ENCODE data around the gene ERG28. TPM values are rescaled to one million over a fixed set of nuclear protein-coding genes. Genes with fewer than 3 reads are reported as not detected.

ERG28 gene
- total and polyA plus RNA-seq, 2 of the 13 experiments (the other 11 are each of a cell fraction or from before 2014, with no cell fraction given): 27.3 to 32.3 TPM

DNA sequence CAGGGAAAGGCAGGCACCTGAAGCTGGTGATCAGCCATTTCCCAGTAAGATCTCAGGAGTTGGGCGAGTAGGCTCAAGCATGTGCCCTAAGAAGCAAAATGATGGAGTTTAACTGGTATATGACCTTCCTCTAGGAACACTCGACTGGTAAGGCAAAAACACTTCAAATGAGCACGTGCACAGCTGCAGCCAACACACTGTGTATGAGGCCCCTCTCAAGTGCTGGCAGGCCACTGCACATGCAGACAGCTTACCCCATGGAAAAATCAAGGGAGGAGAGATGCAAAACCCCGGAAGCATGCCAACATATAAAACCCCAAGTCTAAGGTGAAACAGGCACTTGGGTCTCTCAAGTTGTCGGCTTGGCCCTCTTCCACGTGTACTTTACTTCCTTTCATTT lies 39.6 kb upstream of the ERG28 start (continued):
- TF ChIP-seq ZNF20 (CRISPR knock-in tag; IDR thresholded peaks at IDR 0.05): no peak
- no peak for TF ChIP-seq ZNF674 (CRISPR knock-in tag; IDR thresholded peaks at IDR 0.05; ENCODE audit: low read depth)

DNA sequence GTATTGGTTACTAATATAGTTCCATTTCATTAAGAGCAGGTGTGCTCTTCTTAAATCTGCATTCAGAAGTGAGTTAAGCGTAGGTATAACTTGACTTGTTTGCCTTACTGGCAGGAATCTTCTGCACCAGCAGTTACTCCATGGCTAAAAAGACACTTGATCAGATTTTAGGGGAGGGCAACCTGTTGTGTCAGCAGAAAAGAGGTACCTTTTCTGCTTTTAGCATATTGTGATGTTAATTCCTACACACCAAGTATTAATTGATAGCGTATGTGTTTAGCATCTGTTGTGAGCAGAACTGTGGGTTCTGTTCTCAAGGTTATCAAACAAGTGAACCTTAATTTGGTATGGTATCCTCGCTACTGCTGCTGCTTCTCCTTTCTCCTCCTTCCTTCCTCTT lies 38.7 kb upstream of the ERG28 start:
- DNase-seq (ENCODE audit: low spot score) (no peak), FAIRE-seq (no peak), ATAC-seq (no peak)
- no peaks in the 10 kb centered on the region for H4K20me1 ChIP-seq (ENCODE audit: insufficient read depth, low read length)
- no TSS peak for BruUV-seq (replicated peaks)
- POLR2A ChIA-PET: no interaction called here
- no peak overlapping the region for H3K4me3 ChIP-seq (replicated peaks in 1 of 3; ENCODE audit: insufficient read depth in 1 of 3, low read depth in 2 of 3, low read length in 3 of 3)
- in situ Hi-C loops (cut with HindIII; ENCODE audit: extremely low pct_ligation_motif_present, low pct_unique_long_range_greater_than_20kb) (no loop called here), intact Hi-C loops (cut with micrococcal nuclease; ENCODE audit: unreplicated experiment) (no loop called here)
- no peak overlapping the region for H2AFZ ChIP-seq (ENCODE audit: low read length)
- CTCF ChIA-PET (ENCODE audit: low intra/inter-chr PET ratio, low total read pairs): no interaction called here
- no peak overlapping the region for H3K27ac ChIP-seq (ENCODE audit: extremely low read length, insufficient read depth, low read length)
- no peak for TF ChIP-seq KLF11 (CRISPR knock-in tag; IDR thresholded peaks at IDR 0.05)
- no peak for TF ChIP-seq ZNF331 (CRISPR knock-in tag; IDR thresholded peaks at IDR 0.05)
- TF ChIP-seq TRIM24 (CRISPR knock-in tag; IDR thresholded peaks at IDR 0.05): no peak
- TF ChIP-seq, protein P1, sequence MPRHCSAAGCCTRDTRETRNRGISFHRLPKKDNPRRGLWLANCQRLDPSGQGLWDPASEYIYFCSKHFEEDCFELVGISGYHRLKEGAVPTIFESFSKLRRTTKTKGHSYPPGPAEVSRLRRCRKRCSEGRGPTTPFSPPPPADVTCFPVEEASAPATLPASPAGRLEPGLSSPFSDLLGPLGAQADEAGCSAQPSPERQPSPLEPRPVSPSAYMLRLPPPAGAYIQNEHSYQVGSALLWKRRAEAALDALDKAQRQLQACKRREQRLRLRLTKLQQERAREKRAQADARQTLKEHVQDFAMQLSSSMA (CRISPR knock-in tag; IDR thresholded peaks at IDR 0.05): no peak
- TF ChIP-seq THYN1 (CRISPR knock-in tag; IDR thresholded peaks at IDR 0.05; ENCODE audit: borderline replicate concordance, low read depth): no peak
- TF ChIP-seq REL (CRISPR knock-in tag; conservative IDR thresholded peaks at IDR 0.05): no peak
- no peak for TF ChIP-seq ZEB1 (IDR thresholded peaks at IDR 0.05; ENCODE audit: insufficient replicate concordance, low read depth)
- TF ChIP-seq ZNF101 (CRISPR knock-in tag; IDR thresholded peaks at IDR 0.05; ENCODE audit: borderline replicate concordance, low read depth): no peak
- TF ChIP-seq, protein P2, sequence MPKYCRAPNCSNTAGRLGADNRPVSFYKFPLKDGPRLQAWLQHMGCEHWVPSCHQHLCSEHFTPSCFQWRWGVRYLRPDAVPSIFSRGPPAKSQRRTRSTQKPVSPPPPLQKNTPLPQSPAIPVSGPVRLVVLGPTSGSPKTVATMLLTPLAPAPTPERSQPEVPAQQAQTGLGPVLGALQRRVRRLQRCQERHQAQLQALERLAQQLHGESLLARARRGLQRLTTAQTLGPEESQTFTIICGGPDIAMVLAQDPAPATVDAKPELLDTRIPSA (CRISPR knock-in tag; IDR thresholded peaks at IDR 0.05; ENCODE audit: borderline replicate concordance): no peak
- peak; percentile 52; the same call in 1 of the 2 replicates for TF ChIP-seq MAFF (IDR thresholded peaks at IDR 0.05; ENCODE audit: low read depth, low read length)
- no peak for TF ChIP-seq ZNF878 (CRISPR knock-in tag; IDR thresholded peaks at IDR 0.05)
- peak; percentile 50 to 68; a peak in 3 of 4 replicates for TF ChIP-seq MAFK (conservative IDR thresholded peaks at IDR 0.05 in 1 of 2, IDR thresholded peaks at IDR 0.05 in 1 of 2; ENCODE audit: low read length in 2 of 2)
- TF ChIP-seq, protein P3, sequence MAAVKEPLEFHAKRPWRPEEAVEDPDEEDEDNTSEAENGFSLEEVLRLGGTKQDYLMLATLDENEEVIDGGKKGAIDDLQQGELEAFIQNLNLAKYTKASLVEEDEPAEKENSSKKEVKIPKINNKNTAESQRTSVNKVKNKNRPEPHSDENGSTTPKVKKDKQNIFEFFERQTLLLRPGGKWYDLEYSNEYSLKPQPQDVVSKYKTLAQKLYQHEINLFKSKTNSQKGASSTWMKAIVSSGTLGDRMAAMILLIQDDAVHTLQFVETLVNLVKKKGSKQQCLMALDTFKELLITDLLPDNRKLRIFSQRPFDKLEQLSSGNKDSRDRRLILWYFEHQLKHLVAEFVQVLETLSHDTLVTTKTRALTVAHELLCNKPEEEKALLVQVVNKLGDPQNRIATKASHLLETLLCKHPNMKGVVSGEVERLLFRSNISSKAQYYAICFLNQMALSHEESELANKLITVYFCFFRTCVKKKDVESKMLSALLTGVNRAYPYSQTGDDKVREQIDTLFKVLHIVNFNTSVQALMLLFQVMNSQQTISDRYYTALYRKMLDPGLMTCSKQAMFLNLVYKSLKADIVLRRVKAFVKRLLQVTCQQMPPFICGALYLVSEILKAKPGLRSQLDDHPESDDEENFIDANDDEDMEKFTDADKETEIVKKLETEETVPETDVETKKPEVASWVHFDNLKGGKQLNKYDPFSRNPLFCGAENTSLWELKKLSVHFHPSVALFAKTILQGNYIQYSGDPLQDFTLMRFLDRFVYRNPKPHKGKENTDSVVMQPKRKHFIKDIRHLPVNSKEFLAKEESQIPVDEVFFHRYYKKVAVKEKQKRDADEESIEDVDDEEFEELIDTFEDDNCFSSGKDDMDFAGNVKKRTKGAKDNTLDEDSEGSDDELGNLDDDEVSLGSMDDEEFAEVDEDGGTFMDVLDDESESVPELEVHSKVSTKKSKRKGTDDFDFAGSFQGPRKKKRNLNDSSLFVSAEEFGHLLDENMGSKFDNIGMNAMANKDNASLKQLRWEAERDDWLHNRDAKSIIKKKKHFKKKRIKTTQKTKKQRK (IDR thresholded peaks at IDR 0.05; ENCODE audit: low read length): no peak
- WGBS (ENCODE audit: low lambda C conversion rate): 95% methylated on average over 3 of the region's 3 CpGs
- no peak overlapping the region for H3K4me2 ChIP-seq (ENCODE audit: low read depth, low read length)
- H3K79me2 ChIP-seq (ENCODE audit: insufficient read depth, low read length): no peaks in the 10 kb centered on the region
- no peaks in the 10 kb centered on the region for H3K4me1 ChIP-seq (ENCODE audit: insufficient read depth, low read length)
- H3K9ac ChIP-seq (ENCODE audit: insufficient read depth, low read depth, low read length): no peak overlapping the region
- no peaks in the 10 kb centered on the region for H3K9me3 ChIP-seq (ENCODE audit: low read length)
- H3K27me3 ChIP-seq (ENCODE audit: control insufficient read depth in 1 of 2, insufficient read depth in 2 of 2, low read length in 2 of 2): no peaks in the 10 kb centered on the region
- H3K36me3 ChIP-seq (replicated peaks in 1 of 2; ENCODE audit: control insufficient read depth in 1 of 2, insufficient read depth in 2 of 2, low read length in 2 of 2): peaks cover 8 to 41% of the 10 kb centered on the region in 2 experiments; a peak in 4 of 5 replicates

All from HepG2 (cell line).